Thoracic aorta (tissue), 2 donors: Measurements from ENCODE around the gene HSF2BP. TPM values are rescaled to one million over a fixed set of nuclear protein-coding genes. Genes with fewer than 3 reads are reported as not detected.

ENCODE experiments used
- ATAC-seq: fragments of 150-250 bp; one replicate; pipeline ENCODE4 v1.8.0; 2017; ENCODE audit warnings: low read depth; ENCODE audit not compliant: insufficient number of reproducible peaks, low FRiP score
- DNase-seq: peaks from one replicate; pipeline ENCODE4 v3.0.0-alpha.2; 2020; ENCODE audit warnings: low spot score
- H3K27ac ChIP-seq, 2 donors: fragments of 200-600 bp; sonication (generic); 1 replicate in 1 of 2; 2 replicates in 1 of 2; pipeline ENCODE4 v1.5.1; 2016; ENCODE audit warnings: mild to moderate bottlenecking in 2 of 2, moderate library complexity in 2 of 2
- H3K27me3 ChIP-seq: fragments of 200-600 bp; sonication (generic); replicated peaks from 2 replicates; pipeline ENCODE4 v1.6.0; 2016; ENCODE audit warnings: mild to moderate bottlenecking; ENCODE audit not compliant: insufficient read depth
- H3K36me3 ChIP-seq: fragments of 200-600 bp; sonication (generic); one replicate; pipeline ENCODE4 v1.5.1; 2016
- H3K4me1 ChIP-seq, 2 donors: fragments of 200-600 bp; sonication (generic); 1 replicate in 1 of 2; 2 replicates in 1 of 2; pipeline versions ENCODE4 v1.5.1 to v1.6.0; 2016; ENCODE audit warnings: low read depth in 2 of 2, mild to moderate bottlenecking in 1 of 2; ENCODE audit not compliant: control insufficient read depth in 1 of 2
- H3K4me3 ChIP-seq: fragments of 200-600 bp; sonication (generic); 2 replicates; pipeline ENCODE4 v1.5.1; 2016; ENCODE audit warnings: mild to moderate bottlenecking
- H3K9me3 ChIP-seq: fragments of 200-600 bp; sonication (generic); 2 replicates; pipeline ENCODE4 v1.5.1; 2016
- total RNA-seq, 2 donors: library from RNA; depleted of rRNA; stranded (reverse); fragments of >200 nt; gene quantifications; one replicate each; pipeline versions ENCODE4 v1.1.0 to v1.2.3, GENCODE V29; 2016
- TF ChIP-seq, protein P1 (sequence below): fragments of 200-600 bp; sonication (generic); IDR thresholded peaks from one replicate; pipeline ENCODE4 v1.5.1; 2019; ENCODE audit warnings: antibody characterized with exemption

HSF2BP gene
- total RNA-seq, 2 donors from 2014 or later = 0.78 TPM; not detected in 1

GRCh38 chr21:43690346-43690745 lies 31.1 kb upstream of the HSF2BP start:
- Histone ChIP-seq H3K9me3 (no peaks in the 10 kb centered on the region), H3K4me3 (no peak overlapping the region), H3K27ac (no peak overlapping the region), H3K27me3 (no peaks in the 10 kb centered on the region), H3K4me1 (no peaks in the 10 kb centered on the region), H3K36me3 (peaks cover 57% of the 10 kb centered on the region)
- ATAC-seq = no peak
- TF ChIP-seq, protein P1, sequence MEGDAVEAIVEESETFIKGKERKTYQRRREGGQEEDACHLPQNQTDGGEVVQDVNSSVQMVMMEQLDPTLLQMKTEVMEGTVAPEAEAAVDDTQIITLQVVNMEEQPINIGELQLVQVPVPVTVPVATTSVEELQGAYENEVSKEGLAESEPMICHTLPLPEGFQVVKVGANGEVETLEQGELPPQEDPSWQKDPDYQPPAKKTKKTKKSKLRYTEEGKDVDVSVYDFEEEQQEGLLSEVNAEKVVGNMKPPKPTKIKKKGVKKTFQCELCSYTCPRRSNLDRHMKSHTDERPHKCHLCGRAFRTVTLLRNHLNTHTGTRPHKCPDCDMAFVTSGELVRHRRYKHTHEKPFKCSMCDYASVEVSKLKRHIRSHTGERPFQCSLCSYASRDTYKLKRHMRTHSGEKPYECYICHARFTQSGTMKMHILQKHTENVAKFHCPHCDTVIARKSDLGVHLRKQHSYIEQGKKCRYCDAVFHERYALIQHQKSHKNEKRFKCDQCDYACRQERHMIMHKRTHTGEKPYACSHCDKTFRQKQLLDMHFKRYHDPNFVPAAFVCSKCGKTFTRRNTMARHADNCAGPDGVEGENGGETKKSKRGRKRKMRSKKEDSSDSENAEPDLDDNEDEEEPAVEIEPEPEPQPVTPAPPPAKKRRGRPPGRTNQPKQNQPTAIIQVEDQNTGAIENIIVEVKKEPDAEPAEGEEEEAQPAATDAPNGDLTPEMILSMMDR = no peak
- no peak for DNase-seq

DNA sequence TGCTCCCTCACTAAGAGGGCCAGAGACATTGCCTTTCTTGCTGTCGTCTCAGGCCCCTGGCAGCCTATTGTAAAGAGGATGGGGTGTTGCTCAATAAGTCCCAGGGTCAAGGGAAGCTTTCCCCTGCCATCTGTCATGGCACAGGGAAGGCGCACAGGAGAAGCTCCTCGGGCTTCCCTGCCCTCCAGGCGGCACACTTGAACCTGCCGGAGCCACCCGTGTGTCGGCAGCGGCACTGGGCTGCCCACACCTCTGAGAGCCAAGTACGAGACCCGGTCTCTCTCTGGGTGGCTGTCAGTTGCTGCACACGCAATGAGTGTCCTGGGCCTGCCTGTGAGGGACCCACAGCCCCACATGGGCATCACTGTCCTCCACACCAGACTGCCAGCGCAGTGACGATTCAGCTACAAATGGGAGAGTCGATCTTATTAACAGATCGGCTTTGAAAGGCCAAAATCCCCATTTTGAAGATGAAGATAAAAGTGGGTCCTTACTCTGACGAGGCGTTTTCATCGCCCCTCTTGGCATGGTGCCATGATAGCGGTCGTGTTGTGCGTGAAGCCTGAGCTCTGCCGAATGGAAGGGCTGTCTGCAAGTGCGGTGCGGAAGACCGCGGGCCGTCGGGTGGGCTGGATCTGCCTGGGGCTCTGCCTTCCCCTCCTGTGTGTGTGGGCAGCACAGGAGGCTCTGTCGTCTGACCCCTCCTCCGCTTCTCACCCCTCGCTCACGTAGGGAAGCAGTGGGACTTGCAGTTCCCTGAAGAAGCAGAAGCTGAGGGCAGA lies 30.5 kb upstream of the HSF2BP start:
- H3K27ac ChIP-seq = no peak overlapping the region
- H3K36me3 ChIP-seq = peaks cover 62% of the 10 kb centered on the region
- no peak overlapping the region for H3K4me3 ChIP-seq
- H3K9me3 ChIP-seq = no peaks in the 10 kb centered on the region
- DNase-seq = no peak
- H3K4me1 ChIP-seq = no peaks in the 10 kb centered on the region
- ATAC-seq = no peak
- TF ChIP-seq, protein P1 = no peak
- H3K27me3 ChIP-seq = no peaks in the 10 kb centered on the region

DNA sequence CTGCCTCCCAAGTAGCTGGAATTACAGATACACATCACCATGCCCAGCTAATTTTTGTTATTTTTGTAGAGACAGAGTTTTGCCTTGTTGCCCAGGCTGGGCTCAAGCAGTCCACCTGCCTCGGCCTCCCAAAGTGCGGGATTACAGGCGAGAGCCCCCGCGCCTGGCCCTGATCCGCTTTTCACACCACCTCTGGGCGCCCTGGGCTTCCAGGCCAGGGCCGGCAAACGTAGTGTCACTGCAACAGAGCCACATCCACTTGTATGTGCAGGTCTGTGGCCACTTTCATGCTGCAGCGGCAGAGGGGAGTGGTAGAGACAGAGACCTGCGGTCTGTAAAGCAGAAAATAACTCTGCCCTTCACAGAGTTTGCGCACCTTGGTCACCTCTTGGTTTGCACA lies 29.6 kb upstream of the HSF2BP start:
- no peak overlapping the region for H3K4me3 ChIP-seq
- no peaks in the 10 kb centered on the region for H3K9me3 ChIP-seq
- H3K4me1 ChIP-seq = no peaks in the 10 kb centered on the region
- no peaks in the 10 kb centered on the region for H3K27me3 ChIP-seq
- TF ChIP-seq, protein P1 = no peak
- DNase-seq (no peak), ATAC-seq (no peak)
- no peak overlapping the region for H3K27ac ChIP-seq
- H3K36me3 ChIP-seq = peaks cover 60% of the 10 kb centered on the region

- H3K36me3 ChIP-seq = peaks cover 55% of the 10 kb centered on the region
- ATAC-seq (no peak), DNase-seq (no peak)
These were observed 28.5 kb upstream of the HSF2BP start for GRCh38 chr21:43687566-43688399.

More at GRCh38 chr21:43687566-43688399, 28.5 kb upstream of the HSF2BP start:
- H3K27me3 ChIP-seq = no peaks in the 10 kb centered on the region
- no peaks in the 10 kb centered on the region for H3K4me1 ChIP-seq
- no peak overlapping the region for H3K4me3 ChIP-seq
- TF ChIP-seq, protein P1 = no peak
- H3K9me3 ChIP-seq = no peaks in the 10 kb centered on the region
- H3K27ac ChIP-seq = no peak overlapping the region
